GM18867 (cell line): Measurements from ENCODE around the gene BTRC.
"Not testable (repeated sequence)": the region's sequence is repeated elsewhere in the genome, so short reads cannot be mapped to it uniquely, and the experiment has no call there.

ENCODE experiments used
- ATAC-seq: cut with Tn5 transposase; IDR thresholded peaks from one replicate; pipeline ENCODE4 v1.9.1; 2021; ENCODE audit warnings: mild to moderate bottlenecking, moderate library complexity; ENCODE audit not compliant: unreplicated experiment

BTRC gene

DNA sequence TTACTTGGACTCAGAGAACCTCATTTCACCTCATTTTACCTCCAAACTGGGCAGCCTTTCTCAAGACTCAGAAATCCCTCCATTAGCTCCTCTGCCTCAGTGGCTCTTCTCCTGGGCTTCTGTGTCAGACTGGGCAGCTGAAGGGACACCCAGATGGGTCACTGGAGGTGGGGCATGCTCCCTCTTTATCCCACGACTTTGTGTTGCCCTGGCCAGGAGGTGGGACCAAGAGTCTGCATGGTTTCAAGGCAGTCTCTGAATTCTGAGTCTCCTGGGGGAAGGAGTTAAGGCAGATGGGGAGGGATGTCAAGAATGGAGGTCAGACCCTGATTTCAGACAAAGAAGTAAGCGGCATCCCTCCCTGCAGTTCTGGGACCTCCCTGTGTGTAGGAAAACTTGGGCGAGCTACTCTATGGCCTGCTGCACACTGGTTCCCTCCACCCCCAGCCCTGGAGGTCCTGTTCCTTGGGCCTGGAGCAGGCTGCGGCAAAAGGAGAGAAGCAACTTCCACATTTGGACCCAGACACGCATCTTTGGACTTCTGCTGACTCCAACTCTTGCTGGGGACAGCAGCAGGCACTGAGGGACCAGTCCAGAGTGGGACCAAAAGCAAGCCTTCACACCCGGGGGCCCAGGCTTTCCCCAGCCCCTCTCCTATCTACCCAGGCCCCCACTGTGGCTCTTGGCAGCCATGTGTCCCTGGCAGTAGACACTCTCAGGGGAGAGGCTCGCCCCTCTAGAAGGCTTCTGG is 223.3 kb downstream of the BTRC start:
- ATAC-seq: no peak

GRCh38 chr10:101578192-101578591 is 224.2 kb downstream of the BTRC start:
- no peak for ATAC-seq

GRCh38 chr10:101578803-101579515 is 225.0 kb downstream of the BTRC start:
- ATAC-seq: no peak

GRCh38 chr10:101579516-101579870 is 225.5 kb downstream of the BTRC start:
- ATAC-seq: no peak

- ATAC-seq: no peak
Measured at GRCh38 chr10:101580486-101581399, 226.8 kb downstream of the BTRC start.

GRCh38 chr10:101585841-101586240 is 231.9 kb downstream of the BTRC start:
- no peak for ATAC-seq

DNA sequence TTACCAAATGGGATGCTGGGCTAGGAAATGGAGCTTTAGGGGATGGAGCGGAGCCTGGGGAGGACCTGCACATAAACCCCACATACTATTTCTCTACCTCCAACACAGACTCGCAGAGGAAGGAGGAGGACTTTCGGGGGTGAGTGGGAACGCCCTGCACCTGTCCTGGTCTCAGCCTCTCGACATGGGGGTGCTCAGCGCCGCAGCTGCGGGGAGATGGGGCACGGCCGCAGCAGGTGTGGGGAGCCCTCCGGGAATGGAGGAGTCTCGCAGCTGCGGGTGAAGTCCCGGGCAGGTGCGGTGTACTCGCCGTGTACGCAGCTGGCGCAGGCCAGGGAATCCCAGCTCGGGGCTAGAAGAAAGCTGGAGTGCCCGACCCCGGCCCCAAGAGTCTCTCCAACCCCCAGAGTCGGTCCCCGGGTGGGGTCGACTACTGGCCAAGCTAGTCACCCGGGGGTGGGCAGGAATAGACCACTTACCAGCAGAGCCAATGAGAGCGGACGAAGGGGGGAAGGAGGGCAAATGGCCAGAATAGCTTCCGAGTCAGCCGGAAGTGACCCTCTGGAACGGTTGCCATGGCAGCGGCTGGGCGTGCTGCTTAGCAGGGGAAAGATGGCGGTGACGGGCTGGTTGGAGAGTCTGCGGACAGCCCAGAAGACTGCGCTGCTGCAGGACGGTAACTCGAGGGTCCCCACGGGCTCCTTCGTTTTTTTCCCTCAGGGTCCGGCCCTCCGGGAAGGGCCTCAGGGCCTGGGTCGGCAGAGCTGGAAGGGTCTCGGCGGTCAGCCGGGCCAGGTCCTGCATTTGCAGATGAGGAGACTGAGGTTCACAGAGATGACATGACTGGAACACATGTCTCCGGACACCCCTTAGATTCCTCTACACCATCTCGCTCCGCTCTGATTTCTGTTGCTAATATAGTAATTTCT is 234.0 kb downstream of the BTRC start, which contains the start of the genes DPCD and POLL:
Gene DPCD (plus strand): TSS at position 597 of the 929 bp plus-strand sequence. CDS start 16 bp downstream, at position 613.
Gene POLL (minus strand): TSS at position 533 of the 929 bp plus-strand sequence. CDS start 897 bp downstream, outside the sequence.
- ATAC-seq: peak; percentile 97

GRCh38 chr10:101588879-101589278 is 234.9 kb downstream of the BTRC start:
- no peak for ATAC-seq

DNA sequence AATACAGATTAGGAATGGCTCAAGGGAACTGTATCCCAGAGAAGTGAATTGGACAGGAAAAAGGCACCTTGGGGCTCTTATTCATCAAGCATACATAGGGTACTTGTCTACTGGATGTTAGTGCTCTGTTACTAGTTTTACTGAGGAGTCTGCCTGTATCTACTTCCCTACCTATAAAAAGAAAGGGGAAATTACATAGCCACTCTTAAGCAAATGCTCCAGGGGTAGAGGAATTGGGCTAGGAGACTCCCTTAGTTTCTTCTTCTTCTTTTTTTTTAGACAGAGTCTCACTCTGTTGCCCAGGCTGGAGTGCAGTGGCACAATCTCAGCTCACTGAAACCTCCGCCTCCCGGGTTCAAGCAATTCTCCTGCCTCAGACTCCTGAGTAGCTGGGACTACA is 239.4 kb downstream of the BTRC start:
- ATAC-seq: not testable (repeated sequence)

- no peak for ATAC-seq
Measured at GRCh38 chr10:101595591-101596433, 241.8 kb downstream of the BTRC start.

DNA sequence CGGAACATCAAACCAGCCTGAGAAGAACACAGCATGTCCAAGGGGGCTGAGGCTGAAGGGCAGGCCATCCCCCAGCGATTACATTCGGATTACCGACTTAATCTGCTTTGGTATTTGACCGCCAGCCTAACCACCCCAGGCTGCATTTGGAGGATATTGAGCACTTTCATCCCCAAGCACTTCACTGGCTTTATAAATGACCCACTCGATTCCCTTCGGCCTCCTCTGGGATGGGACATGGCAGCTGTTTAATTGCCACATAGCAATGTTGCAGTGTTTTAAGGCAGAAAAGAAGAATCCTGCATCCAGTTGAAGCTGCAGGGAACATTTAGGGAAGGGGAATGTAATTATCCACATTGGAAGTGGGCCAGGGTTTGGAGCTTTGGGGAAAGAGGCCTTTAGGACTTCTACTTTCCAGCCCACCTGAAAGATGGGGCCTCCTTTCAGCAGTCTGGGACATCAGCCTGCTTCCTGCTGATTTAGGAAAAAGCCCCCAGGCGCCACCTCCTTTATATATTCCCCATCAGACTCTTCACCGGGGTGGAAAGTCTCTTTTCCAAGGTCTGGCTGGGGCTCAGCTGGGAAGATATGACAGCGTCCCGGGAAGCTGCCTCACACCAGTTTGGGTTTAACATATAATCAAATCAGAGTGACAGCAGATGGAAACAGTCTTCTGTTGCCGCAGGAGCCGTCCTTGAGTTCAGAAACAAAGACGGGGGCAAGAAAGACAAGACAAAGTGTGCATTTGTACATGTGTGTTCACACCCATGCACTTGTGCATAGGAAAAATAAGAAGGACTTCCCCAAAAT is 243.3 kb downstream of the BTRC start:
- ATAC-seq: no peak

GRCh38 chr10:101601541-101601940 is 247.6 kb downstream of the BTRC start:
- no peak for ATAC-seq

GRCh38 chr10:101602761-101603398 is 248.9 kb downstream of the BTRC start:
- no peak for ATAC-seq
